Fibroblast of lung (primary cell): Measurements from ENCODE around the gene SPG11.

Experiments used
- EZH2 ChIP-seq: IDR thresholded peaks from 2 replicates; pipeline ENCODE4 v1.5.1; 2012; ENCODE audit warnings: low read length, control low read depth, mild to moderate bottlenecking; ENCODE audit errors: missing control alignments
- TF ChIP-seq, protein P1 (sequence below), 2 donors: IDR thresholded peaks in 1 of 2; conservative IDR thresholded peaks in 1 of 2; 1 replicate in 1 of 2; 2 replicates in 1 of 2; pipeline ENCODE4 v1.5.1; 2011 to 2012; ENCODE audit warnings: low read length in 2 of 2, control low read depth in 1 of 2, inconsistent platforms in 1 of 2, low read depth in 1 of 2, mild to moderate bottlenecking in 1 of 2

DNA sequence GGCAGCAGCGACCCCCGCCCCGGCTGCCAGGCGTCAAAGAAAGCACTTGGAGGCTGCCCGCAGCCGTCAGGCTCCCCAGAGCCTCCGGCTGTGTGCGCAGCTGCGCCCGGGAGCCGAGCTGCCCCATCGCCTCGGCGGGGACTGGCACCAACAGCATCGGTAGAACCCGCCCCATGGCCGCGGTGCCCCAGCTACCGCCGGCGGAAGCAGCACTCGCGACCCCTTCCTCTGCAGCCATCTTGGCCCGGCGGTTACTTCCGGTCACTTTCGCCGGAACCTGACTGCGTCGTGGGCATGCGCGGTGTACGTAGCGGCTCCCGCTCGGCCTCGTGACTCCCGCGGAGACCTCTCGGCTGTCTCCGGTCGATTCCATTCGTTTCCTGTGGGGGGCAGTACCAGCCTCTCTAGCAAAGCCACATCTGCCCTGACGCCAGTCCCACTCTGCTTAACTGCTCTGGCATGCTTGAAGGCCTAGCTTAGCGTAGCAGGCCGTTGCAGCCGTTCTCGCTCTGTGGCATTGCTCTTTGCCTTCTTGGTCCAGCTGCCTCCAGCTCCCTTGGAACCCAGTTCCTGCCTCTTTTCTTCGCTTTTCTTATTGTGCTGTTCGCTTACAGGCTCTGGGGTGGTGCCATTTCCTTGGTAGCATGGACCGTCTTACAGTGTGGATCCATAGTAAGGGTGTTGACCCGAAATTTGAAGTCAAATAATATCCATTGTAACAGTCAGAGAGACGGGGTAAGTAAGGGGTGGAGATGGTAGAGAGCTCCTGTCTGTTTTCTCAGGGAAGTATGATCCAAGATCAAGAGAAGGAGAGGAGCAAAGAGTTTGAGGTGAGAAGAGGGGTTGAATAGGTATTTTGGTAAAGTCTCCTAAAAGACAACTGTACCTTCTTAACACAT lies at the start of gene SPG11:
- TF ChIP-seq, protein P1, sequence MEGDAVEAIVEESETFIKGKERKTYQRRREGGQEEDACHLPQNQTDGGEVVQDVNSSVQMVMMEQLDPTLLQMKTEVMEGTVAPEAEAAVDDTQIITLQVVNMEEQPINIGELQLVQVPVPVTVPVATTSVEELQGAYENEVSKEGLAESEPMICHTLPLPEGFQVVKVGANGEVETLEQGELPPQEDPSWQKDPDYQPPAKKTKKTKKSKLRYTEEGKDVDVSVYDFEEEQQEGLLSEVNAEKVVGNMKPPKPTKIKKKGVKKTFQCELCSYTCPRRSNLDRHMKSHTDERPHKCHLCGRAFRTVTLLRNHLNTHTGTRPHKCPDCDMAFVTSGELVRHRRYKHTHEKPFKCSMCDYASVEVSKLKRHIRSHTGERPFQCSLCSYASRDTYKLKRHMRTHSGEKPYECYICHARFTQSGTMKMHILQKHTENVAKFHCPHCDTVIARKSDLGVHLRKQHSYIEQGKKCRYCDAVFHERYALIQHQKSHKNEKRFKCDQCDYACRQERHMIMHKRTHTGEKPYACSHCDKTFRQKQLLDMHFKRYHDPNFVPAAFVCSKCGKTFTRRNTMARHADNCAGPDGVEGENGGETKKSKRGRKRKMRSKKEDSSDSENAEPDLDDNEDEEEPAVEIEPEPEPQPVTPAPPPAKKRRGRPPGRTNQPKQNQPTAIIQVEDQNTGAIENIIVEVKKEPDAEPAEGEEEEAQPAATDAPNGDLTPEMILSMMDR (conservative IDR thresholded peaks at IDR 0.05 in 1 of 2, IDR thresholded peaks at IDR 0.05 in 1 of 2; ENCODE audit: low read depth in 1 of 2, low read length in 2 of 2) = peak; percentile 75 to 82
- no peak for TF ChIP-seq EZH2
